Measurements from ENCODE around the gene CXXC1. TPM values are rescaled to one million over a fixed set of nuclear protein-coding genes. Genes with fewer than 3 reads are reported as not detected.

Gene CXXC1
- total RNA-seq, 4 donors from 2014 or later, result 85.6 to 261 (median 130) TPM

DNA sequence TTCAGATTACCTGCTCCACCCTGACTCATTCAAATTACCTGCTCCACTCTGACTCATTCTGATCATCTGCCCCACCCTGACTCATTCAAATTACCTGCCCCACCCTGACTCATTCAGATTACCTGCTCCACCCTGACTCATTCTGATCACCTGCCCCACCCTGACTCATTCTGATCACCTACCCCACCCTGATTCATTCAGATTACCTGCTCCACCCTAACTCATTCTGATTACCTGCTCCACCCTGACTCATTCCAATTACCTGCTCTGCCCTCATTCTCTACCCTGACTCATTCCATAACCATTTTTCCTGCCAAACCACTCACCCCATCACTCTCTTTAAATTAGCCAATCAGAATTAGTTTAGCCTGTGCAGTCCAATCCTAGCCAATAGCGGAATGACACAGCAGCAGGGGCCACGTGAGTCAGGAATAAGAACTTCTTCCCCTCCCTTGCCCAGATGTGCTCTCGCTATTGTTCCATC, 47.4 kb downstream of the CXXC1 start:
- no peaks in the 10 kb centered on the region for H3K36me3 ChIP-seq
- no peak for DNase-seq
- no peak overlapping the region for H3K4me3 ChIP-seq
- H3K4me1 ChIP-seq, result no peaks in the 10 kb centered on the region
- H3K9me3 ChIP-seq, result peaks cover 0 to 3% (median 0%) of the 10 kb centered on the region in 4 donors
- TF ChIP-seq, protein P1, sequence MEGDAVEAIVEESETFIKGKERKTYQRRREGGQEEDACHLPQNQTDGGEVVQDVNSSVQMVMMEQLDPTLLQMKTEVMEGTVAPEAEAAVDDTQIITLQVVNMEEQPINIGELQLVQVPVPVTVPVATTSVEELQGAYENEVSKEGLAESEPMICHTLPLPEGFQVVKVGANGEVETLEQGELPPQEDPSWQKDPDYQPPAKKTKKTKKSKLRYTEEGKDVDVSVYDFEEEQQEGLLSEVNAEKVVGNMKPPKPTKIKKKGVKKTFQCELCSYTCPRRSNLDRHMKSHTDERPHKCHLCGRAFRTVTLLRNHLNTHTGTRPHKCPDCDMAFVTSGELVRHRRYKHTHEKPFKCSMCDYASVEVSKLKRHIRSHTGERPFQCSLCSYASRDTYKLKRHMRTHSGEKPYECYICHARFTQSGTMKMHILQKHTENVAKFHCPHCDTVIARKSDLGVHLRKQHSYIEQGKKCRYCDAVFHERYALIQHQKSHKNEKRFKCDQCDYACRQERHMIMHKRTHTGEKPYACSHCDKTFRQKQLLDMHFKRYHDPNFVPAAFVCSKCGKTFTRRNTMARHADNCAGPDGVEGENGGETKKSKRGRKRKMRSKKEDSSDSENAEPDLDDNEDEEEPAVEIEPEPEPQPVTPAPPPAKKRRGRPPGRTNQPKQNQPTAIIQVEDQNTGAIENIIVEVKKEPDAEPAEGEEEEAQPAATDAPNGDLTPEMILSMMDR (IDR thresholded peaks at IDR 0.05), result no peak
- no peak for TF ChIP-seq POLR2A (IDR thresholded peaks at IDR 0.05)
- H3K27me3 ChIP-seq, result no peaks in the 10 kb centered on the region
- H3K27ac ChIP-seq, result peak overlapping the region in 1 of 4 donors; percentile 41

DNA sequence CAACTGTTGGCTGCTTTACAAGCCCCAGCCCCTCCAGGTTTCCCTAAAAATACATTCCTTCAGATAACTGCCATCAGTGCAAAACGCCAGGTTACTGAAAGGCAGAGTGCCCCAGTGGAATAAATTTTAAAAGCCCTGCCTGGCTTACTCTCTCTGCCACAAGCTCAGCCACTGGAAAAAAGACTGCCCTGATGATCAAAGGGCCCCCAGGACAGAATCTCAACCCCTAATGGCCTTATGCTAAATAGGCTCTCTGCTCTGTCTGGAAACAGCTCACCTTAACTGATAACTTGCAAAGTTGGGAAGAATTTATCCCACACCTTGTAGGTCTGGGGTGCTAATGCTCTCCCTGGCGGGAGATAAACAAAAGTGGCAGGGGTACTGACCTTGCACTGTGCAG, 55.1 kb downstream of the CXXC1 start:
- Histone ChIP-seq H3K9me3 (no peaks in the 10 kb centered on the region), H3K4me1 (no peaks in the 10 kb centered on the region), H3K27ac (no peak overlapping the region), H3K36me3 (no peaks in the 10 kb centered on the region), H3K4me3 (no peak overlapping the region), H3K27me3 (no peaks in the 10 kb centered on the region)
- TF ChIP-seq POLR2A (IDR thresholded peaks at IDR 0.05), result no peak
- TF ChIP-seq, protein P1 (IDR thresholded peaks at IDR 0.05), result no peak
- DNase-seq, result no peak

Small RNA genes lying within 50 kb of the gene (small RNA-seq; reads per million reads assigned to genes)
- 0 to 0.06 reads per million in 2 donors for gene RNA5SP458

Other genes starting within 250 kb of the CXXC1 start
- 100 to 1,000 TPM; 105 to 213 (median 183) TPM for gene MYO5B, start 92.5 kb downstream of the CXXC1 start, total RNA-seq
- under 1 TPM in 1 of 4 donors, not detected in 3; 0.80 TPM for gene CFAP53, start 21.2 kb downstream of the CXXC1 start, total RNA-seq
- 100 to 1,000 TPM in 3 of 4 donors, 10 to 100 TPM in 1; 85.1 to 168 (median 115) TPM for gene MBD1, start 6.2 kb downstream of the CXXC1 start, total RNA-seq
- gene SKA1, start 87.4 kb upstream of the CXXC1 start, total RNA-seq, result 1 to 10 TPM in 2 of 4 donors, under 1 TPM in 2; 0.54 to 5.8 (median 2.2) TPM

Data from Peyer's patch (tissue), 4 donors.